Measurements from ENCODE around the gene CDS2. TPM values are rescaled to one million over a fixed set of nuclear protein-coding genes. Genes with fewer than 3 reads are reported as not detected.
A peak's percentile ranks its signal among the peaks of the same experiment; 100 is the strongest.

CDS2 gene
- polyA plus RNA-seq, 2 of the 4 experiments (the other 2 are of a cell fraction), result 44.0 to 106 TPM

- 60% methylated on average over 9 of the region's 9 CpGs for WGBS (ENCODE audit: missing lambda C conversion rate)
- Histone ChIP-seq H3K4me1 (0 out of 3 replicates have a peak, but pooled peaks cover 3% of the 10 kb centered on the region), H3K4me2 (no peak overlapping the region), H3K4me3 (no peak overlapping the region), H3K27ac (peak overlapping the region in 1 of 2 experiments; percentile 35; a peak in 1 of 6 replicates), H3K9me3 (no peaks in the 10 kb centered on the region)
- ATAC-seq (peak; percentile 72 to 87), DNase-seq (ENCODE audit: low read depth in 1 of 2, low spot score in 1 of 2) (peak; percentile 81 to 89), FAIRE-seq (peak; percentile 97)
- POLR2A ChIA-PET, result interaction anchor here (0.7 to 1.8 kb wide), 3 partner anchors 55 to 72 kb away, joined by 3 to 21 read pairs (median 14); partner anchors contain the start of genes CDS2 and PCNA
- no peak for TF ChIP-seq BHLHE40 (IDR thresholded peaks at IDR 0.05; ENCODE audit: low read depth, low read length)
- TF ChIP-seq SMC3 (IDR thresholded peaks at IDR 0.05), result peak; percentile 91
- no peak for TF ChIP-seq E2F6 (IDR thresholded peaks at IDR 0.05; ENCODE audit: borderline replicate concordance, low read depth)
- TF ChIP-seq RAD21 (conservative IDR thresholded peaks at IDR 0.05 in 1 of 2, IDR thresholded peaks at IDR 0.05 in 1 of 2), result peak; percentile 92 to 94
- TF ChIP-seq, protein P1, sequence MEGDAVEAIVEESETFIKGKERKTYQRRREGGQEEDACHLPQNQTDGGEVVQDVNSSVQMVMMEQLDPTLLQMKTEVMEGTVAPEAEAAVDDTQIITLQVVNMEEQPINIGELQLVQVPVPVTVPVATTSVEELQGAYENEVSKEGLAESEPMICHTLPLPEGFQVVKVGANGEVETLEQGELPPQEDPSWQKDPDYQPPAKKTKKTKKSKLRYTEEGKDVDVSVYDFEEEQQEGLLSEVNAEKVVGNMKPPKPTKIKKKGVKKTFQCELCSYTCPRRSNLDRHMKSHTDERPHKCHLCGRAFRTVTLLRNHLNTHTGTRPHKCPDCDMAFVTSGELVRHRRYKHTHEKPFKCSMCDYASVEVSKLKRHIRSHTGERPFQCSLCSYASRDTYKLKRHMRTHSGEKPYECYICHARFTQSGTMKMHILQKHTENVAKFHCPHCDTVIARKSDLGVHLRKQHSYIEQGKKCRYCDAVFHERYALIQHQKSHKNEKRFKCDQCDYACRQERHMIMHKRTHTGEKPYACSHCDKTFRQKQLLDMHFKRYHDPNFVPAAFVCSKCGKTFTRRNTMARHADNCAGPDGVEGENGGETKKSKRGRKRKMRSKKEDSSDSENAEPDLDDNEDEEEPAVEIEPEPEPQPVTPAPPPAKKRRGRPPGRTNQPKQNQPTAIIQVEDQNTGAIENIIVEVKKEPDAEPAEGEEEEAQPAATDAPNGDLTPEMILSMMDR (IDR thresholded peaks at IDR 0.05), result peak; percentile 96
- no peak for TF ChIP-seq HDAC2 (IDR thresholded peaks at IDR 0.05)
- TF ChIP-seq ZNF302 (CRISPR knock-in tag; IDR thresholded peaks at IDR 0.05), result no peak
- CTCF ChIA-PET, result interaction anchor here (0.6 to 6.6 kb wide), 41 partner anchors 10 to 507 kb away, joined by 3 to 200 read pairs (median 6); partner anchors contain the start of genes CDS2 and PCNA
Measured at GRCh38 chr20:5191829-5192569, 65.2 kb downstream of the CDS2 start.

DNA sequence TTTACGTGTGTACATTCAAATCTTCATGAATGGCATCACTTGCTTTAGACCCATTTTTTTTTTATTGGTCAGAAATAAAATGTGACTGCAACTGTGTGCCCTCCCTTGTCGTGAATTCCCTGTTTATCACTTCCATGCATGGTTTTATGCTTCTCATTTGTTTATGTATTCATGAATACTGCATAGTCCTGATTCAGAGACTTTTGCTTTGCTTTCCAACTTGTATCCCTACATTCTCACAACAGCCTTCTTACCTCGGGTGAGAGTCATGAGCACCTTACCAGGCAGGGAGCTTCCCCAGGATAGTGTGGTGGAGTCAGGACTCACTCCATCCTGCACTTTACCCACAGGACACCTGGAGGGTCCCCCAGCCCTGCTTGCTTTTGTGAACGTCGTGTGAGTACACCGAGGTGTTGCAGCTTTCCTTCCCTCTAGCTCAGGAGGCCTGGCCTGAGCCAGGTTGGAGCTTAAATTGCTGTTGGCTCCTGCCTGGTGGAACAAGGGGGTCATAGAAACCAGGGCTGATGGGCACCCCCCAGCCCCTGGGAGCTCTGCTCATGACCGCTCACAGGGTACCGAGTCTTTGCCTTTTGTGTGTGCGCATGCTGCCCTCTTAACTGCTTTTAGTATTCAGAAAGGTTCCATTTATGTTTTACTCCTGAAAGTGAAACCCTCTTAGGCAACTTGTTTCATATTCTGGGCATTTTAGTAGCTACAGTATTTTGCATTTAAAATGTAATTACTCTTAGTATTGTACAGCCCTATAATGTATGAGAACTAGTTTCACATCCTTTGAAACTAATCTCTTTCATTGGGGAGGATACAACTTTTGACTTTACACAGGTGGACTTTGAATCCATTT, 66.0 kb downstream of the CDS2 start:
- ATAC-seq (peak in 1 of 2 experiments; percentile 12; a peak in 3 of 6 replicates), FAIRE-seq (peak; percentile 81), DNase-seq (ENCODE audit: low read depth in 1 of 2, low spot score in 1 of 2) (no peak)
- 60% methylated on average over 9 of the region's 9 CpGs for WGBS (ENCODE audit: missing lambda C conversion rate)
- TF ChIP-seq FOXS1 (CRISPR knock-in tag; IDR thresholded peaks at IDR 0.05) (no peak), MAX (IDR thresholded peaks at IDR 0.05) (0 out of 2 replicates have a peak, but pooled peaks have one; percentile 29)
- H3K4me3 ChIP-seq, result no peak overlapping the region
- H3K4me1 ChIP-seq, result 0 out of 3 replicates have a peak, but pooled peaks cover 3% of the 10 kb centered on the region
- CTCF ChIA-PET, result interaction anchor here (0.7 to 6.6 kb wide), 43 partner anchors 11 to 507 kb away, joined by 3 to 200 read pairs (median 5); partner anchors contain the start of genes CDS2 and PCNA
- H3K9me3 ChIP-seq, result no peaks in the 10 kb centered on the region
- no peak overlapping the region for H3K4me2 ChIP-seq
- POLR2A ChIA-PET, result interaction anchor here (0.7 to 1.8 kb wide), 3 partner anchors 56 to 73 kb away, joined by 3 to 21 read pairs (median 14); partner anchors contain the start of genes CDS2 and PCNA
- no peak overlapping the region for H3K27ac ChIP-seq

GRCh38 chr20:5195655-5196054, 68.8 kb downstream of the CDS2 start:
- FAIRE-seq, result no peak
- ChIA-PET CTCF (interaction anchor here (0.6 to 6.6 kb wide), 6 partner anchors 8 to 95 kb away, joined by 3 to 106 read pairs (median 4); partner anchors contain the start of gene CDS2), POLR2A (interaction anchor here (1.2 kb wide), 1 partner anchor 69 kb away, joined by 3 read pairs; no protein-coding TSS in a partner anchor)
- Histone ChIP-seq H3K4me2 (no peak overlapping the region), H3K27ac (no peak overlapping the region), H3K9me3 (no peaks in the 10 kb centered on the region), H3K4me3 (no peak overlapping the region), H3K4me1 (0 out of 3 replicates have a peak, but pooled peaks cover 3% of the 10 kb centered on the region)
- no peak for ATAC-seq
- 84% methylated on average over 4 of the region's 4 CpGs for WGBS (ENCODE audit: missing lambda C conversion rate)
- no peak for TF ChIP-seq EHMT2 (IDR thresholded peaks at IDR 0.05; ENCODE audit: low read depth)
- TF ChIP-seq E2F6 (IDR thresholded peaks at IDR 0.05; ENCODE audit: borderline replicate concordance, low read depth), result no peak
- TF ChIP-seq NFE2L2 (conservative IDR thresholded peaks at IDR 0.05; ENCODE audit: low read length), result no peak
- no peak for DNase-seq (ENCODE audit: low read depth in 1 of 2, low spot score in 1 of 2)
